Activated CD4-positive, CD25-positive, alpha-beta regulatory T cell (primary cell): ENCODE measurements around the gene SMIM27.
A peak's percentile ranks its signal among the peaks of the same experiment; 100 is the strongest.
"Not testable (repeated sequence)": the region's sequence is repeated elsewhere in the genome, so short reads cannot be mapped to it uniquely, and the experiment has no call there.

Source experiments
- DNase-seq, 4 experiments: peaks; one replicate each; lab custom pipeline; 2025; lab: John Stamatoyannopoulos, UW

The SMIM27 gene

GRCh38 chr9:32552172-32552872, at the start of gene SMIM27, which contains the start of gene TOPORS:
Gene SMIM27, plus strand, starts transcription at chr9:32552327. Its CDS starts 108 bp downstream, at chr9:32552435.
Gene TOPORS, minus strand, starts transcription at chr9:32552586. Its CDS starts 150 bp downstream, at chr9:32552436.
- DNase-seq: peak; percentile 74 to 84 (median 76)

- no peak for DNase-seq
These were observed 49.7 kb upstream of the SMIM27 start for GRCh38 chr9:32502464-32502863.

GRCh38 chr9:32503008-32503407, 49.1 kb upstream of the SMIM27 start:
- DNase-seq: no peak

GRCh38 chr9:32508728-32509127, 43.4 kb upstream of the SMIM27 start:
- DNase-seq: no peak

GRCh38 chr9:32516241-32516640, 35.9 kb upstream of the SMIM27 start:
- DNase-seq: no peak

- no peak for DNase-seq
These were observed 33.9 kb upstream of the SMIM27 start for GRCh38 chr9:32518276-32518675.

- no peak for DNase-seq
These were observed 28.2 kb upstream of the SMIM27 start for GRCh38 chr9:32523910-32524309.

- not testable (repeated sequence) for DNase-seq
These were observed 27.6 kb upstream of the SMIM27 start for GRCh38 chr9:32524558-32524891.

GRCh38 chr9:32524892-32525708, 27.0 kb upstream of the SMIM27 start:
- DNase-seq: no peak

GRCh38 chr9:32525709-32526030, 26.5 kb upstream of the SMIM27 start:
- DNase-seq: no peak

GRCh38 chr9:32526041-32526706, 26.0 kb upstream of the SMIM27 start, which contains the start of gene RIGI:
Gene RIGI, minus strand, starts transcription at chr9:32526196. Its CDS starts 30 bp downstream, at chr9:32526166.
- peak; percentile 29 to 54 (median 42) for DNase-seq

GRCh38 chr9:32526707-32527048, 25.4 kb upstream of the SMIM27 start:
- no peak for DNase-seq

- DNase-seq: no peak
These were observed 18.8 kb upstream of the SMIM27 start for GRCh38 chr9:32533336-32533735.

- DNase-seq: no peak
These were observed 18.3 kb upstream of the SMIM27 start for GRCh38 chr9:32533816-32534215.

GRCh38 chr9:32543047-32543446, 9.1 kb upstream of the SMIM27 start:
- no peak for DNase-seq

GRCh38 chr9:32545884-32546283, 6.2 kb upstream of the SMIM27 start:
- DNase-seq: no peak

- DNase-seq: not testable (repeated sequence)
These were observed 3.9 kb upstream of the SMIM27 start for GRCh38 chr9:32548213-32548612.

GRCh38 chr9:32550150-32550561, 2.0 kb upstream of the SMIM27 start:
- no peak for DNase-seq

GRCh38 chr9:32550562-32551275, 1.4 kb upstream of the SMIM27 start:
- peak; percentile 79 to 90 (median 86) for DNase-seq

GRCh38 chr9:32551276-32552051, 663 bp upstream of the SMIM27 start:
- peak; percentile 11 to 24 (median 20) for DNase-seq

- DNase-seq: no peak
These were observed 2.0 kb downstream of the SMIM27 start for GRCh38 chr9:32554107-32554506.
